ENCODE results near the gene GCK.

GCK gene

DNA sequence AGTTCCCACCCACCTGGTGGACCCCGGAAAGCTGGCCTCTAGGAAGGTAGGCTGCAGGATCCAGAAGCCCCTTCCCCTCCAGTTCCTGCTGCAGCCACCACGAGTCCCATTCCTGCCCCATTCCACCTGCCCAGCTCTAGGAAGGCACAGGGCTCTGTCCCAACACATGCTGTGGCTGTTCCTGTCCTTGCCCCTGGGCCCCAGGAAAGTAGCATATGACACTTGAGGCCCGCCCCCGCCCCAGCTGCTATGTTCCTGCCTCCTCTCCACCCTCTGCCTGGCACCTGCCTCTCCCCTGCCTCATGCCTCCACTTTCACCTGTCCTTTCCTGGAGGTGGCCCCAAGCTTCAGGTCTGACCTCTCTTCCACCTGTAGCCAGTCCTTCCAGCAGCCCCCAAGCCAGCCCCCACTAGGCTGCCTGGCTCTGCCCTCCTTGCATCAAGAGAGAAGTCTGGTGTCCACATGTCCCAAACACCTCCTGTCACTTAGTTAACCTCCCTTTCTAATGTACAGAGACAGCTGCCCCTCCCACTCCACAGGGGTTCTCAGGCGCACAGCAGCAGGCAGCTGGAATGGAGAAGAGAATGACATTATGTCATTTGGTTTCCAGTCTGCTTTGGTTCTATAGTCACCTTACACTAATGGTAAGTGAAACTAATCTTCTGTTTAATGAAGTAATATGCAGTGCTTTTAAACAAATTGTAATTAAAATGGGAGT lies 34.3 kb upstream of the GCK start:
- H3K4me3 ChIP-seq (replicated peaks; ENCODE audit: low read depth, low read length), result no peak overlapping the region
- TF ChIP-seq, protein P1, sequence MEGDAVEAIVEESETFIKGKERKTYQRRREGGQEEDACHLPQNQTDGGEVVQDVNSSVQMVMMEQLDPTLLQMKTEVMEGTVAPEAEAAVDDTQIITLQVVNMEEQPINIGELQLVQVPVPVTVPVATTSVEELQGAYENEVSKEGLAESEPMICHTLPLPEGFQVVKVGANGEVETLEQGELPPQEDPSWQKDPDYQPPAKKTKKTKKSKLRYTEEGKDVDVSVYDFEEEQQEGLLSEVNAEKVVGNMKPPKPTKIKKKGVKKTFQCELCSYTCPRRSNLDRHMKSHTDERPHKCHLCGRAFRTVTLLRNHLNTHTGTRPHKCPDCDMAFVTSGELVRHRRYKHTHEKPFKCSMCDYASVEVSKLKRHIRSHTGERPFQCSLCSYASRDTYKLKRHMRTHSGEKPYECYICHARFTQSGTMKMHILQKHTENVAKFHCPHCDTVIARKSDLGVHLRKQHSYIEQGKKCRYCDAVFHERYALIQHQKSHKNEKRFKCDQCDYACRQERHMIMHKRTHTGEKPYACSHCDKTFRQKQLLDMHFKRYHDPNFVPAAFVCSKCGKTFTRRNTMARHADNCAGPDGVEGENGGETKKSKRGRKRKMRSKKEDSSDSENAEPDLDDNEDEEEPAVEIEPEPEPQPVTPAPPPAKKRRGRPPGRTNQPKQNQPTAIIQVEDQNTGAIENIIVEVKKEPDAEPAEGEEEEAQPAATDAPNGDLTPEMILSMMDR (IDR thresholded peaks at IDR 0.05; ENCODE audit: low read length, missing control alignments), result no peak
- DNase-seq (ENCODE audit: low read depth), result no peak

DNA sequence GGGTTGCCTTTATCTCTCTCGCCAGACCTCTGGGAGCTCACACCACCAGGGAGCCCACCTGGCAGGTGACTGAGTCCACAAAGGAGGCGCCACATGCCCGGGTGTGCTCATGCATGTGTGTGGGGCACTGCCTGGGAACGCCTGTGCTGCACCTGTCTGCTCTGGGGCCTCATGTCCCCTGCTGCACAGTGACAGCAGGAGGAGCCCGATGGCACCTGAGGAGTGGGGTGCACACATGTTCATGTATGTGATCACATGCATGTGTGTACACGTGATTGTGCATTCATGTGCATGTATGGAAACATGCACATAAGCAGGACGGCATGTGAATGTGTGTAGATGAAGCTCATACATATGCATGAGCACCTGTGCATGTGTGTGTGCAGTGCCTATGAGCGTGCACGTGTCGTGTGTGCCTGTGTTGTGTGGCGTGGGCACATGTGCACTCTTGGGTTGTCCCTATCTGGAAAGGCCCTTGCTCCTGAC lies 33.6 kb upstream of the GCK start:
- no peak for DNase-seq (ENCODE audit: low read depth)
- TF ChIP-seq, protein P1 (IDR thresholded peaks at IDR 0.05; ENCODE audit: low read length, missing control alignments), result no peak
- H3K4me3 ChIP-seq (replicated peaks; ENCODE audit: low read depth, low read length), result no peak overlapping the region

DNA sequence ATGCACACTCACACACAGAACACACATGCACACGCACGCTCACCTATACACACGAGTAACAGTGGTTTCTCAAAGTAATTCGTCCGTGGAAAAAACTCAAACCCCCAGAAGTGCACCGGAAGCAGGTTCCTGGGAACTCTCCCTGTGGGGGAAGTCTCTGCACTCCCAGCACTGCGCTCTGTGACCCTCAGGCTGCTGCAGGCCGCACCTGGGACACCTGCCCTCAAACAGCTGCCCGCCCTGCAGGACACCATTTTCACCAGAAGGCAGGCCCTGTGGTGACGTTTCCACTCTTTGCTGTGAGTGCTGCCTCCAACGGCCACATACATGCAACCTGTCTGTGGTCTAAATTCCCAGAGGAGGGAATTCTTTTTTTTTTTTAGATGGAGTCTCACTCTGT lies 32.8 kb upstream of the GCK start:
- H3K4me3 ChIP-seq (replicated peaks; ENCODE audit: low read depth, low read length), result no peak overlapping the region
- TF ChIP-seq, protein P1 (IDR thresholded peaks at IDR 0.05; ENCODE audit: low read length, missing control alignments), result no peak
- no peak for DNase-seq (ENCODE audit: low read depth)

DNA sequence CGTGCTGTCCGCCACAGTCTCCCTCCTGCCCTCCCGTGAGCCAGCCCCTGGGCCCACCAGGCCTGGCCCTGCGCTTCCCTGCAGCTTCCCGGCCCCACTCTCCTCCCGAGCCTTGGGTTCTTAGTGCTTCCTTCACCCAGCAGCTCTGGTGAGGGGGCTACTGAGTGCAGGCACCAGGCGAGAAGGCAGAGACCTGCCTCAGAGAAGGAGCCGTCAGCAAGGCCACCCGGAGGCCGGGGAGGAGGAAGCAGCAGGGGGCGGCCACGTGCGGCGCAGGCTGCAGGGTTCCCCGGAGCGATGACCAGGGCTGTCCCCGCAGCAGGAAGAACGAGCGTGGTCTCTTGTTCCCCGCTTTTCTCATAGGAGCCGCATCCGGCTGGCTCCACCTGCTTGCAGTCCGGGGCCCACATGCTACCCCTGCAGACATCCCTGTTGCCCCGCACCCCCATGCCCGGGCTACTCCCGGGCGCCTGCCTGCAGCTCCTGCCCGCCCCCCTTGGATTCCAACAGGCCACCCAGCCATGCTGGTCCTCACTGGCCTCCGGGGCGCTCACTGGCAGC lies 32.1 kb upstream of the GCK start:
- TF ChIP-seq, protein P1 (IDR thresholded peaks at IDR 0.05; ENCODE audit: low read length, missing control alignments), result peak; percentile 2
- no peak overlapping the region for H3K4me3 ChIP-seq (replicated peaks; ENCODE audit: low read depth, low read length)
- DNase-seq (ENCODE audit: low read depth), result no peak

DNA sequence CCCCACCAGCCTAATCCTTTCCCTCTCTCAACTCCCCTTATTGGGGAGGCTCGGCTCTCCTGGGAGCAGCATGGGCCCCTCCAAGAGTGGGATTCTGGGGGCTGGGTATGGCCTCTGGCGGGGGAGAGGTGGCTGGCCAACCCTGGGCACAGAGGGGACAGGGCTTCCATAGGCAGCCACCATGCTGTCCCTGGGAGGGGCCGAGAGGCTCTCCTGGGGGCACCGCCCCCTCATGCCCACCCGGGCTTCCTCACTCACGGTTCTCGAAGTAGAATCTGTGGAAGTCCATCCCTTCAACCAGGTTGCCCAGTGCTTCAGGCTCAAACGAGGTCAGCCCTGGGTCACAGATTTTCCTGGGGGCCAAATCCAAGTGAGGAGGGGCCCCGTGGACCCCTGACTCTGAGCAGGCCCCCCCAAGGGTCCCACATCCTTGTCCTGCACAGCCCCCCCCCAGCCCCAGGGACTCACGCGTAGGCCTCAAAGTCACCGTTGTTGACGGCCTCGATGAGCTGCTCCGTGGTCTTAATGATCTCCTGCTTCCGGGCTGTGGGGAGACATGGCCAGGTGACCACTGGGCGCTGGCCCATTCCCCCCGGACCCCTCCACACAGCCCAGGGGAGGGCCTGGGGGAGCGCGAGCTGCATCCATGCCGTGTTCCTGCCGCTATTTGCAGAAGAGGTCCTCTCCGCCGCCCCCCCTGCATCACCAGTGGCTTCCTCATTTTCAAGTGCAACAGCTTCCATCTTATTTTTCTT lies 31.3 kb upstream of the GCK start:
- TF ChIP-seq, protein P1 (IDR thresholded peaks at IDR 0.05; ENCODE audit: low read length, missing control alignments), result no peak
- no peak overlapping the region for H3K4me3 ChIP-seq (replicated peaks; ENCODE audit: low read depth, low read length)

DNA sequence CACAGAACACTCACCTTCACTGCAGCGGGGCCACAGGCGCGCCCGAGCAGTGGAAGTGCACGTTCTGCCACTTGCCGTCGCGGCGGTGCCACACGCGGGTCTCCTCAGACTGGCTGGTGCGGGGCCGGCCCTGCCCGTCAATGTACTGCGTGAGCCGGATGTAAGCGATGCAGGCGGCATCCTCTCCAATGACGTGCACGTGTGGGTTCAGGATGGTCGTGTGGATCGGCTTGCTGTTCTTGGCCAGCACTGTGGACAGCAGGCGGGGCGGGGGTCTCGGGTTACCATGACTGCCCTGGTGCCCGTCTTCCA lies 30.8 kb upstream of the GCK start:
- TF ChIP-seq, protein P1 (IDR thresholded peaks at IDR 0.05; ENCODE audit: low read length, missing control alignments), result no peak
- H3K4me3 ChIP-seq (replicated peaks; ENCODE audit: low read depth, low read length), result no peak overlapping the region
- DNase-seq (ENCODE audit: low read depth), result no peak

More for the DNA sequence above, 31.3 kb upstream of the GCK start:
- DNase-seq (ENCODE audit: low read depth), result no peak
